SK-N-MC (cell line): ENCODE results near the gene SIX3.

Experiments used
- DNase-seq: peaks from one replicate; pipeline ENCODE4 v3.0.0-alpha.2; 2011; ENCODE audit warnings: low read depth, low spot score
- H3K27ac ChIP-seq: fragments of 200-600 bp; sonication (generic); 2 replicates; pipeline ENCODE4 v1.5.1; 2016; ENCODE audit warnings: mixed run types
- H3K36me3 ChIP-seq: fragments of 200-600 bp; sonication (generic); 2 replicates; pipeline ENCODE4 v1.6.1; 2017; ENCODE audit warnings: antibody characterized with exemption, low read length, mixed read lengths; ENCODE audit not compliant: insufficient read depth
- H3K4me3 ChIP-seq: fragments of 200-600 bp; sonication (generic); 2 replicates; pipeline ENCODE4 v1.5.1; 2016
- H3K9ac ChIP-seq: fragments of 200-600 bp; sonication (generic); 2 replicates; pipeline ENCODE4 v1.8.0; 2017; ENCODE audit warnings: mixed run types, mixed read lengths; ENCODE audit not compliant: insufficient read length
- H3K9me3 ChIP-seq: fragments of 200-600 bp; sonication (generic); 2 replicates; pipeline ENCODE4 v1.6.1; 2017; ENCODE audit warnings: low read depth, mild to moderate bottlenecking, antibody characterized with exemption, low read length, moderate library complexity, mixed read lengths
- EZH2 ChIP-seq: fragments of 200-600 bp; sonication (generic); IDR thresholded peaks from one replicate; pipeline ENCODE4 v1.6.1; 2017; ENCODE audit warnings: antibody characterized with exemption
- FOXP2 ChIP-seq: optimal IDR thresholded peaks from 2 replicates; pipeline ENCODE3; 2011; ENCODE audit warnings: mild to moderate bottlenecking, moderate library complexity; ENCODE audit not compliant: insufficient read depth; ENCODE audit errors: extremely low read length, control extremely low read depth
- POLR2AphosphoS5 ChIP-seq: IDR thresholded peaks from 2 replicates; pipeline ENCODE4 v1.6.1; 2012; ENCODE audit warnings: mild to moderate bottlenecking, low read depth, low read length, borderline replicate concordance

Gene SIX3

DNA sequence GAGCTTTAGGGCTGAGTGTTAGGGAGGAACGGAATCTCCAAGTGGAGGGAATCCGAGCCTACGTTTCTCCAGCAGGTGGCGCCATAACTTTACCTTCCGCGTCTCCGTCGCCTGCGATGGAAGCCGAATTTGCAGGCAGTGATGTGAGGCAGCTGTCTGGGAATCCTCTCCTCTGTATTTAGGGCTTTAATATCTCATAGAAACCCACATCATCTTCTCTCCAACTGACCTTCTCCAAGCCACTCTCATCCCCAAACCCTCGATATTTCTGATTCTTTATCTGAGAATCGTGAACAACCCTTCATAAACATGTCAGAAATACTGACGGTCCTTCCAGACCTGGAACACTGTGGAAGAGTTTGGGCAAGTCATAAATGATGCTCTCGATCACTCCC is 40.2 kb downstream of the SIX3 start:
- Histone ChIP-seq H3K9ac (no peak overlapping the region), H3K4me3 (no peak overlapping the region), H3K36me3 (no peaks in the 10 kb centered on the region), H3K9me3 (no peaks in the 10 kb centered on the region), H3K27ac (no peak overlapping the region)
- DNase-seq, result peak; percentile 6
- TF ChIP-seq EZH2 (no peak), FOXP2 (no peak), POLR2AphosphoS5 (no peak)

DNA sequence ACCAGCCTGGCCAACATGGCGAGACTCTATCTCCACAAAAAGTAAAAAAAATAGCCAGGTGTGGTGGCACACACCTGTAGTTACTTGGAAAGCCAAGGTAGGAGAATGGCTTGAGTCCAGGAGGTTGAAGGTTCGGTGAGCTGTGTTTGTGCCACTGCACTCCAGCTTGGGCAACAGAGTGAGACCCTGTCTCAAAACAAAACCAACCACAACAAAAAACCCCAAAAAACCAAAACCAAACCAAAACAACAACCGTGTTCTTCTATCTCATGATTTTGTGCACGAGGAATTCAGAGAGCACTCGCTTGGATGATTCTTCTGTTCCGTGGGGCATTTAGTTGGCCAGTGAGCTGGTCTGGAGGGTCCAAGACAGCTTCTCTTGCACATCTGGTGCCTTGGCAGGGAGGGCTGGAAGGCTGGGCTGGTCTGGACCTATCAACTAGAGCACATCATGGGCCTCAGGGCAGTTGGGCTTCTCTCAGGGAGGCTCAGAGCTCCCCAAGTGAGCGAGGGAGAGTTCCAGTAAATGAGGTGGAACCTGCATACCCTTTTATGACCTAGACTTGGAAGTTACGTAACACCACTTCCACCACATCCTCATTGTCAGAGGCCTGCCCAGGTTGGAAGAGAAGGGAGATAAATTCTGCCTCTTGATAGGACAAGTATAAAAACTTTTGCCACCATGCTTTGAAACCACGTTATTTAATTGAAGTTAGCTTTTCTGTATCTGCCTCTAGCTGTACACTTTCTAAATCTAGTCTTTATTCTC is 42.5 kb downstream of the SIX3 start:
- no peaks in the 10 kb centered on the region for H3K36me3 ChIP-seq
- H3K9ac ChIP-seq, result no peak overlapping the region
- no peak overlapping the region for H3K4me3 ChIP-seq
- DNase-seq, result no peak
- no peaks in the 10 kb centered on the region for H3K9me3 ChIP-seq
- TF ChIP-seq FOXP2 (no peak), EZH2 (no peak), POLR2AphosphoS5 (no peak)
- no peak overlapping the region for H3K27ac ChIP-seq

GRCh38 chr2:44989176-44989575 is 47.7 kb downstream of the SIX3 start:
- Histone ChIP-seq H3K4me3 (no peak overlapping the region), H3K9ac (no peak overlapping the region), H3K27ac (no peak overlapping the region), H3K36me3 (no peaks in the 10 kb centered on the region), H3K9me3 (no peaks in the 10 kb centered on the region)
- TF ChIP-seq POLR2AphosphoS5 (no peak), EZH2 (no peak), FOXP2 (no peak)
- no peak for DNase-seq

DNA sequence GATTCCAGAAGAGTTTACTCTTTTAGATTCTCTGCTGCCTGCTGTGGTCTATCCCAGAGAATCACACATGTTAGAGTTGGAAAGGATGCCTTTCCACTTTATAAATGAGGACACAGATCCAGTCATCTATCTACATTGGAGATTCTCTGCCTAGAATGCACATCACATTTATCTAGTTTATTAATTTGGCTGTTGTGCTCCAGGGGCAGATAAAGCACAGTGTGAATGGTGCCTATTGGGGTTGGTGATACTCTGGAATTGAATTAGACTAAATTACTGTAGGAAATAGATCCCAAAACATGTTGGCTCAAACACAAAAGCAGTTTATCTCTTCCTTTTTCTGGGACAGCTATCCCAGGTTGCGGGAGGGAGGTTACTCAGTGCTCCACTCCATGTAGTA is 52.9 kb downstream of the SIX3 start:
- no peak overlapping the region for H3K4me3 ChIP-seq
- TF ChIP-seq EZH2, result no peak
- no peak for TF ChIP-seq FOXP2
- TF ChIP-seq POLR2AphosphoS5, result no peak
- no peaks in the 10 kb centered on the region for H3K36me3 ChIP-seq
- H3K27ac ChIP-seq, result no peak overlapping the region
- no peaks in the 10 kb centered on the region for H3K9me3 ChIP-seq
- no peak for DNase-seq
- H3K9ac ChIP-seq, result no peak overlapping the region
